Measurements from ENCODE around the gene SEMA3A. TPM values are rescaled to one million over a fixed set of nuclear protein-coding genes. Genes with fewer than 3 reads are reported as not detected.
A peak's percentile ranks its signal among the peaks of the same experiment; 100 is the strongest.

The SEMA3A gene
- total RNA-seq, 1 experiment from 2014 or later, result 43.3 TPM

- H3K4me3 ChIP-seq (ENCODE audit: low read depth in 2 of 2, low read length in 2 of 2), result no peak overlapping the region
- intact Hi-C loops (cut with micrococcal nuclease; ENCODE audit: unreplicated experiment) (no loop called here), in situ Hi-C loops (cut with HindIII; ENCODE audit: low pct_unique_long_range_greater_than_20kb, low sequenced_read_pairs) (no loop called here)
- H3K27ac ChIP-seq (ENCODE audit: low read length), result peak overlapping the region; percentile 23; the same call in 1 of the 2 replicates
- no peaks in the 10 kb centered on the region for H3K36me3 ChIP-seq (ENCODE audit: control insufficient read depth, insufficient read depth, low read length)
- no peaks in the 10 kb centered on the region for H3K9me3 ChIP-seq (ENCODE audit: control insufficient read depth, insufficient read depth, low read depth, low read length)
- no peaks in the 10 kb centered on the region for H3K27me3 ChIP-seq (ENCODE audit: control insufficient read depth, insufficient read depth, low read length)
- DNase-seq (ENCODE audit: low read depth, low spot score) (no peak), ATAC-seq (no peak)
- peaks cover 2% of the 10 kb centered on the region; the same call in 1 of the 2 replicates for H3K4me1 ChIP-seq (ENCODE audit: control insufficient read depth, insufficient read depth, low read length)
- ChIA-PET POLR2A (no interaction called here), CTCF (no interaction called here)
- TF ChIP-seq SIN3A (IDR thresholded peaks at IDR 0.05; ENCODE audit: borderline replicate concordance, insufficient read depth, low read depth, low read length) (no peak), REST (IDR thresholded peaks at IDR 0.05; ENCODE audit: insufficient read depth in 1 of 2, low read depth in 2 of 2, low read length in 1 of 2) (no peak), POLR2AphosphoS5 (IDR thresholded peaks at IDR 0.05; ENCODE audit: low read depth, low read length) (no peak), TCF7L2 (IDR thresholded peaks at IDR 0.05; ENCODE audit: low read depth, low read length) (no peak)
- TF ChIP-seq, protein P1, sequence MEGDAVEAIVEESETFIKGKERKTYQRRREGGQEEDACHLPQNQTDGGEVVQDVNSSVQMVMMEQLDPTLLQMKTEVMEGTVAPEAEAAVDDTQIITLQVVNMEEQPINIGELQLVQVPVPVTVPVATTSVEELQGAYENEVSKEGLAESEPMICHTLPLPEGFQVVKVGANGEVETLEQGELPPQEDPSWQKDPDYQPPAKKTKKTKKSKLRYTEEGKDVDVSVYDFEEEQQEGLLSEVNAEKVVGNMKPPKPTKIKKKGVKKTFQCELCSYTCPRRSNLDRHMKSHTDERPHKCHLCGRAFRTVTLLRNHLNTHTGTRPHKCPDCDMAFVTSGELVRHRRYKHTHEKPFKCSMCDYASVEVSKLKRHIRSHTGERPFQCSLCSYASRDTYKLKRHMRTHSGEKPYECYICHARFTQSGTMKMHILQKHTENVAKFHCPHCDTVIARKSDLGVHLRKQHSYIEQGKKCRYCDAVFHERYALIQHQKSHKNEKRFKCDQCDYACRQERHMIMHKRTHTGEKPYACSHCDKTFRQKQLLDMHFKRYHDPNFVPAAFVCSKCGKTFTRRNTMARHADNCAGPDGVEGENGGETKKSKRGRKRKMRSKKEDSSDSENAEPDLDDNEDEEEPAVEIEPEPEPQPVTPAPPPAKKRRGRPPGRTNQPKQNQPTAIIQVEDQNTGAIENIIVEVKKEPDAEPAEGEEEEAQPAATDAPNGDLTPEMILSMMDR (IDR thresholded peaks at IDR 0.05), result no peak
- no TSS peak for BruUV-seq (replicated peaks)
Observed at GRCh38 chr7:84181628-84182027, 13.0 kb downstream of the SEMA3A start.

- H3K4me3 ChIP-seq (ENCODE audit: low read depth in 2 of 2, low read length in 2 of 2), result no peak overlapping the region
- in situ Hi-C loops (cut with HindIII; ENCODE audit: low pct_unique_long_range_greater_than_20kb, low sequenced_read_pairs) (no loop called here), intact Hi-C loops (cut with micrococcal nuclease; ENCODE audit: unreplicated experiment) (no loop called here)
- ChIA-PET CTCF (no interaction called here), POLR2A (interaction anchor here (0.6 kb wide), 1 partner anchor 141 kb away, joined by 3 read pairs; no protein-coding TSS in a partner anchor)
- BruUV-seq (replicated peaks), result no TSS peak
- no peak overlapping the region for H3K27ac ChIP-seq (ENCODE audit: low read length)
- H3K27me3 ChIP-seq (ENCODE audit: control insufficient read depth, insufficient read depth, low read length), result no peaks in the 10 kb centered on the region
- H3K9me3 ChIP-seq (ENCODE audit: control insufficient read depth, insufficient read depth, low read depth, low read length), result peaks cover 8% of the 10 kb centered on the region; the same call in 1 of the 2 replicates
- ATAC-seq, result no peak
- DNase-seq (ENCODE audit: low read depth, low spot score), result no peak
- H3K36me3 ChIP-seq (ENCODE audit: control insufficient read depth, insufficient read depth, low read length), result no peaks in the 10 kb centered on the region
- H3K4me1 ChIP-seq (ENCODE audit: control insufficient read depth, insufficient read depth, low read length), result peaks cover 2% of the 10 kb centered on the region; the same call in 1 of the 2 replicates
- TF ChIP-seq, protein P1 (IDR thresholded peaks at IDR 0.05), result no peak
- TF ChIP-seq POLR2AphosphoS5 (IDR thresholded peaks at IDR 0.05; ENCODE audit: low read depth, low read length) (no peak), SIN3A (IDR thresholded peaks at IDR 0.05; ENCODE audit: borderline replicate concordance, insufficient read depth, low read depth, low read length) (no peak), TCF7L2 (IDR thresholded peaks at IDR 0.05; ENCODE audit: low read depth, low read length) (no peak), REST (IDR thresholded peaks at IDR 0.05; ENCODE audit: insufficient read depth in 1 of 2, low read depth in 2 of 2, low read length in 1 of 2) (no peak)
Observed at GRCh38 chr7:84177758-84178412, 16.7 kb downstream of the SEMA3A start.

All from Panc1 (cell line).